ENCODE results near the gene RGCC.

- TF ChIP-seq, protein P1, sequence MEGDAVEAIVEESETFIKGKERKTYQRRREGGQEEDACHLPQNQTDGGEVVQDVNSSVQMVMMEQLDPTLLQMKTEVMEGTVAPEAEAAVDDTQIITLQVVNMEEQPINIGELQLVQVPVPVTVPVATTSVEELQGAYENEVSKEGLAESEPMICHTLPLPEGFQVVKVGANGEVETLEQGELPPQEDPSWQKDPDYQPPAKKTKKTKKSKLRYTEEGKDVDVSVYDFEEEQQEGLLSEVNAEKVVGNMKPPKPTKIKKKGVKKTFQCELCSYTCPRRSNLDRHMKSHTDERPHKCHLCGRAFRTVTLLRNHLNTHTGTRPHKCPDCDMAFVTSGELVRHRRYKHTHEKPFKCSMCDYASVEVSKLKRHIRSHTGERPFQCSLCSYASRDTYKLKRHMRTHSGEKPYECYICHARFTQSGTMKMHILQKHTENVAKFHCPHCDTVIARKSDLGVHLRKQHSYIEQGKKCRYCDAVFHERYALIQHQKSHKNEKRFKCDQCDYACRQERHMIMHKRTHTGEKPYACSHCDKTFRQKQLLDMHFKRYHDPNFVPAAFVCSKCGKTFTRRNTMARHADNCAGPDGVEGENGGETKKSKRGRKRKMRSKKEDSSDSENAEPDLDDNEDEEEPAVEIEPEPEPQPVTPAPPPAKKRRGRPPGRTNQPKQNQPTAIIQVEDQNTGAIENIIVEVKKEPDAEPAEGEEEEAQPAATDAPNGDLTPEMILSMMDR (conservative IDR thresholded peaks at IDR 0.05 in 1 of 2, IDR thresholded peaks at IDR 0.05 in 1 of 2; ENCODE audit: low read depth in 1 of 2, low read length in 2 of 2): no peak
- no peak for TF ChIP-seq EZH2 (IDR thresholded peaks at IDR 0.05; ENCODE audit: low read length, missing control alignments)
Measured at GRCh38 chr13:41488124-41488523, 30.8 kb downstream of the RGCC start.

Measured in fibroblast of lung (primary cell).